ENCODE data around the gene PTGDS. TPM values are rescaled to one million over a fixed set of nuclear protein-coding genes. Genes with fewer than 3 reads are reported as not detected.

The PTGDS gene
- total and polyA plus RNA-seq, 9 of the 15 experiments (the other 6 are each of a cell fraction or from before 2014, with no cell fraction given): 0.46 to 7.1 (median 2.0) TPM

- H3K4me3 ChIP-seq: no peak overlapping the region
- no peak overlapping the region for H3K27ac ChIP-seq (ENCODE audit: extremely low read depth, low read depth, low read length)
- ChIA-PET CTCF (ENCODE audit: low intra/inter-chr PET ratio) (no interaction called here), POLR2A (interaction anchor here (0.7 kb wide), 1 partner anchor 25 kb away, joined by 3 read pairs; no protein-coding TSS in a partner anchor)
- H2AFZ ChIP-seq (ENCODE audit: low read depth, low read length): no peak overlapping the region
- H3K4me1 ChIP-seq (replicated peaks in 1 of 2; ENCODE audit: control insufficient read depth in 2 of 2, insufficient read depth in 2 of 2, low read length in 2 of 2): peaks cover 0 to 19% of the 10 kb centered on the region in 2 experiments; a peak in 1 of 5 replicates
- H3K36me3 ChIP-seq (ENCODE audit: control insufficient read depth, insufficient read depth, low read length): peaks cover 48% of the 10 kb centered on the region; the same call in 2 of the 3 replicates
- intact Hi-C loops (cut with micrococcal nuclease): no loop called here
- BruUV-seq (replicated peaks): no TSS peak
- DNase-seq (ENCODE audit: extremely low read depth in 1 of 4, low spot score in 3 of 4) (no peak), FAIRE-seq (no peak), ATAC-seq (no peak)
- 86% methylated on average over 3 of the region's 3 CpGs for WGBS (ENCODE audit: insufficient coverage, low coverage, missing lambda C conversion rate)
- H3K9me3 ChIP-seq (replicated peaks; ENCODE audit: control insufficient read depth, insufficient read depth, low read depth, low read length): no peaks in the 10 kb centered on the region
- in situ Hi-C loops (cut with MboI): no loop called here
- H3K9me1 ChIP-seq (ENCODE audit: control insufficient read depth, insufficient read depth, low read length): peaks cover 3% of the 10 kb centered on the region
- TF ChIP-seq MTF1 (CRISPR knock-in tag; IDR thresholded peaks at IDR 0.05; ENCODE audit: borderline replicate concordance) (no peak), ZNF316 (IDR thresholded peaks at IDR 0.05) (peak; percentile 38), CHD7 (IDR thresholded peaks at IDR 0.05; ENCODE audit: low read depth, low read length) (no peak)
- H3K27me3 ChIP-seq (ENCODE audit: control insufficient read depth in 2 of 2, insufficient read depth in 2 of 2, low read length in 2 of 2): no peaks in the 10 kb centered on the region
- no peak overlapping the region for H3K9ac ChIP-seq (ENCODE audit: insufficient read depth in 1 of 2, low read depth in 2 of 2, low read length in 2 of 2)
- H3K79me2 ChIP-seq (ENCODE audit: control insufficient read depth, insufficient read depth, low read length): no peaks in the 10 kb centered on the region
- H3K4me2 ChIP-seq (ENCODE audit: insufficient read depth, low read length): no peak overlapping the region
- H4K20me1 ChIP-seq (replicated peaks; ENCODE audit: control insufficient read depth, insufficient read depth, low read length): no peaks in the 10 kb centered on the region
These were observed 41.7 kb upstream of the PTGDS start for GRCh38 chr9:136935651-136936050.
